Upper lobe of left lung (tissue), 6 donors: ENCODE data around the gene PHF5A. TPM values are rescaled to one million over a fixed set of nuclear protein-coding genes. Genes with fewer than 3 reads are reported as not detected.

Source experiments
- ATAC-seq, 2 donors: fragments of 200-7000 bp; cut with Tn5 transposase; one replicate each; pipeline ENCODE4 v1.9.1; 2022; ENCODE audit warnings: mild to moderate bottlenecking in 2 of 2, moderate library complexity in 2 of 2; ENCODE audit not compliant: low FRiP score in 2 of 2
- DNase-seq, 2 donors: peaks; one replicate each; pipeline ENCODE4 v3.0.0-alpha.2; 2019 to 2020
- H3K27ac ChIP-seq, 4 donors: fragments of 200-600 bp; sonication (generic); one replicate each; pipeline ENCODE4 v1.5.1; 2016 to 2019
- H3K27me3 ChIP-seq, 4 donors: fragments of 200-600 bp; sonication (generic); one replicate each; pipeline ENCODE4 v1.5.1; 2017 to 2019
- H3K36me3 ChIP-seq, 4 donors: fragments of 200-600 bp; sonication (generic); one replicate each; pipeline ENCODE4 v1.5.1; 2016 to 2019
- H3K4me1 ChIP-seq, 4 donors: fragments of 200-600 bp; sonication (generic); one replicate each; pipeline ENCODE4 v1.5.1; 2018 to 2019
- H3K4me3 ChIP-seq, 4 donors: fragments of 200-600 bp; sonication (generic); one replicate each; pipeline ENCODE4 v1.5.1; 2017 to 2019; ENCODE audit warnings: mild to moderate bottlenecking in 2 of 4, moderate library complexity in 1 of 4
- H3K9me3 ChIP-seq, 4 donors: fragments of 200-600 bp; sonication (generic); one replicate each; pipeline ENCODE4 v1.5.1; 2018 to 2019
- CTCF ChIP-seq, 6 experiments: fragments of 450-650 bp in 4 of 6; fragments of 200-600 bp in 2 of 6; sonication (generic) in 2 of 6; IDR thresholded peaks; one replicate each; pipeline ENCODE4 v1.5.1; 2016 to 2019; ENCODE audit warnings: antibody characterized with exemption in 6 of 6
- EP300 ChIP-seq, 4 donors: sonication (generic); formaldehyde crosslinking; IDR thresholded peaks; one replicate each; pipeline ENCODE4 v1.5.1; 2017; ENCODE audit warnings: antibody characterized with exemption in 4 of 4, control low read depth in 2 of 4
- POLR2A ChIP-seq, 4 donors: fragments of 450-650 bp; IDR thresholded peaks; one replicate each; pipeline ENCODE4 v1.5.1; 2016 to 2017; ENCODE audit warnings: antibody characterized with exemption in 4 of 4, mild to moderate bottlenecking in 2 of 4
- POLR2AphosphoS5 ChIP-seq, 2 donors: sonication (generic); formaldehyde crosslinking; IDR thresholded peaks; one replicate each; pipeline ENCODE4 v1.5.1; 2017; ENCODE audit warnings: antibody characterized with exemption in 2 of 2
- WGBS, 2 donors: methylation state at CpG; one replicate each; pipeline ENCODE4 v1.1.5; 2017 to 2018; 5-methylcytosine and 5-hydroxymethylcytosine counted together
- total RNA-seq, 6 donors: library from RNA; depleted of rRNA in 4 of 6; stranded (reverse); fragments of >200 nt in 4 of 6; gene quantifications; one replicate each; pipeline versions ENCODE4 v1.1.0 to v1.2.1, GENCODE V29; 2016 to 2021
- donor health status: DM: no; HTN: no; CAD: no; lungs with moderate emphysema.
- donor health status: DM: no; HTN: yes; CAD: no; lungs with severe emphysema.

PHF5A gene
- total RNA-seq, 6 donors from 2014 or later = 9.4 to 49.3 (median 31.2) TPM

DNA sequence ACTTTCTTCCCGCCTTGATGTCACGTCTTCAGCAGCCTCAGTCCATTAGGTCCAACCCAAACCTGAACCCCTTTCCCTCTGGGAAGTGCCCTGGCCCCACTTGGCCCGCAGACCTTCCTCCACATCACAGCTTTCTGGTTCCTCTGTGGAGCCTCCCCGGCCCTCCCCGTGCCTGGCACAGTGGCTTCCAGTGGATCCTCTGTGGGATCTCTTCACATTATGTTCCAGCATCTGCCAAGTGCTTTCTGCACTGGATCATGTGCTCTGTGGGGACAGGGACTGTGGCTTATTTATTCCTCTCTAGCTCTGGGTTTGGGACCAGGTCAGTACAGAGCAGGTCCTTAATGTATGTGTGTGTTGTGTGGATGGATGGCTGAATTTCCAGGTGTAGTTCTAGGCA lies 44.9 kb upstream of the PHF5A start:
- WGBS, 2 donors = 94% methylated on average over 5 of the region's 5 CpGs

DNA sequence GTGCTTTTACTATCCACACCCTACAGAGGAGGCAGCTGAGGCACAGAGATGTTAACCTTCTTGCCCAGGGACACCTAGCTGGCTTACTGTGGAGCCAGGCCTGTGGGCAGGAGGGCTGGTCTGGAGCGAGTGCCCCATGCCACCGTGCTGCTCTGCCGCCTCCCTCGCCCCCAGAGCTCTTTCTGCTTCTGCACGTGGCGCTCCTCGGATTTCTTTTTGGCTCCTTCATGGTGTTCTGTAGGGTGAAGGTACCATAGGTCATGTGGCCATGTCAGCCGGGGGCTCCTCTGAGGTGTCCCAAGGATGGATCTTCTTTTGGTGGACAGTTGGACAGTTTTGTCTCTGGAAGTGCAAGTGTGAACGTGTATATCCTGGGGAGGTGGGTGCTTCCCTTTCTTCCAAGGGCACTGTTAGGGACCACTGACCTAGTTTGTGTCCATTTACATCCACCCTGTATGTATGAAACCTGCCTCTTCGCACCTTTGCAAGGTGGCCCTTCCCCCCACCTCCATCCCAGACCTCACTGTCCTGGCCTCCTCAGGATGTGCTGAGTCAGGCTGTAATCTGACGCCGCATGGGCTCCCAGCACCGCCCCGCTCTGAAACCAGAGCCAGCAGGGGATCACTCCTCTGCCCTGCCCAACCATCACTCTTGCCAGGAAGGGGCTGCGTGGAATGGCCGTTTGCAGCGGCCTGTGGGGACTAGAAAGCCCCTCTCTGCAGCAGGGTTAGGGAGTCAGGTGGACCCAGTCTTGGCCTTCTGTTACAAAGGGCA lies 44.1 kb upstream of the PHF5A start:
- WGBS, 2 donors = 86% methylated on average over 9 to 17 of the region's 17 CpGs
- Histone ChIP-seq H3K4me3 (no peak overlapping the region), H3K36me3 (peaks cover 11 to 93% (median 78%) of the 10 kb centered on the region in 4 donors), H3K9me3 (no peaks in the 10 kb centered on the region), H3K4me1 (peaks cover 0 to 4% (median 3%) of the 10 kb centered on the region in 4 donors), H3K27me3 (no peaks in the 10 kb centered on the region), H3K27ac (no peak overlapping the region)
- ATAC-seq (no peak), DNase-seq (no peak)
- TF ChIP-seq POLR2AphosphoS5 (IDR thresholded peaks at IDR 0.05) (no peak), CTCF (IDR thresholded peaks at IDR 0.05) (no peak), EP300 (IDR thresholded peaks at IDR 0.05) (no peak), POLR2A (IDR thresholded peaks at IDR 0.05) (no peak)

More for the DNA sequence above, 44.9 kb upstream of the PHF5A start:
- TF ChIP-seq CTCF (IDR thresholded peaks at IDR 0.05) (no peak), EP300 (IDR thresholded peaks at IDR 0.05) (no peak), POLR2A (IDR thresholded peaks at IDR 0.05) (no peak), POLR2AphosphoS5 (IDR thresholded peaks at IDR 0.05) (no peak)
- no peaks in the 10 kb centered on the region for H3K27me3 ChIP-seq
- no peak overlapping the region for H3K4me3 ChIP-seq
- DNase-seq (no peak), ATAC-seq (no peak)
- peaks cover 0 to 8% (median 5%) of the 10 kb centered on the region in 4 donors for H3K4me1 ChIP-seq
- H3K36me3 ChIP-seq = peaks cover 3 to 93% (median 74%) of the 10 kb centered on the region in 4 donors
- H3K27ac ChIP-seq = no peak overlapping the region
- no peaks in the 10 kb centered on the region for H3K9me3 ChIP-seq

DNA sequence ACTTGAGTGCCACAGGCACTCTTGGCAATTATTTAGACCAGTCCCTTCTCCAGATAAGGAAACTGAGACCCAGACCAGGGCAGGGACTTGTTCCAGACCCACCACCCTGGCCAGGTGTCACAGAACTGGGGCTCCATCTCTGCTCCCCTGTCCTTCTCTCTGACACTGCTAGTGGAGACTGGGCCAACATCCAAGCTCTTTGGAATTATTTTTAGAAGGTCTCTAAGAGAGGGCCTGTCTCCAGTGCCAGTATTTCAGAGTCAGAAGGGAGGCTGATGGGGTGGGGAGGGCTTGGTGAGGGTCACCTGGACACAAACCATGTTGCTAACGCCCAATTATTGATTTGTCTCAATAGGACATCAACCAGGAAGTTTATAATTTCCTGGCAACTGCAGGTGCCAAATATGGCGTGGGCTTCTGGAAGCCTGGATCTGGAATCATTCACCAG lies 43.1 kb upstream of the PHF5A start:
- WGBS, 2 donors = 64 to 88% methylated on average over 1 to 2 of the region's 2 CpGs

GRCh38 chr22:41508770-41509170 lies 40.3 kb upstream of the PHF5A start:
- DNase-seq = peak in 1 of 2 donors; percentile 55

More for the DNA sequence above, 43.1 kb upstream of the PHF5A start:
- peaks cover 11 to 90% (median 73%) of the 10 kb centered on the region in 4 donors for H3K36me3 ChIP-seq
- DNase-seq = no peak
- no peaks in the 10 kb centered on the region for H3K9me3 ChIP-seq
- no peak overlapping the region for H3K4me3 ChIP-seq
- no peak for ATAC-seq
- no peak for TF ChIP-seq CTCF (IDR thresholded peaks at IDR 0.05)
- no peak for TF ChIP-seq EP300 (IDR thresholded peaks at IDR 0.05)
- no peak for TF ChIP-seq POLR2AphosphoS5 (IDR thresholded peaks at IDR 0.05)
- TF ChIP-seq POLR2A (IDR thresholded peaks at IDR 0.05) = no peak
- H3K27ac ChIP-seq = no peak overlapping the region
- H3K4me1 ChIP-seq = no peaks in the 10 kb centered on the region
- no peaks in the 10 kb centered on the region for H3K27me3 ChIP-seq

More at GRCh38 chr22:41508770-41509170, 40.3 kb upstream of the PHF5A start:
- no peaks in the 10 kb centered on the region for H3K27me3 ChIP-seq
- ATAC-seq = no peak
- H3K4me1 ChIP-seq = no peaks in the 10 kb centered on the region
- WGBS, 2 donors = 75 to 84% methylated on average over 6 to 12 of the region's 12 CpGs
- H3K36me3 ChIP-seq = peaks cover 12 to 77% (median 59%) of the 10 kb centered on the region in 4 donors
- H3K4me3 ChIP-seq = no peak overlapping the region
- no peak overlapping the region for H3K27ac ChIP-seq
- no peaks in the 10 kb centered on the region for H3K9me3 ChIP-seq
- TF ChIP-seq CTCF (IDR thresholded peaks at IDR 0.05) (no peak), EP300 (IDR thresholded peaks at IDR 0.05) (no peak)
